GM21515 (cell line): Measurements from ENCODE around the gene OBP2A.
"Not testable (repeated sequence)": the region's sequence is repeated elsewhere in the genome, so short reads cannot be mapped to it uniquely, and the experiment has no call there.

ENCODE experiments used
- ATAC-seq: cut with Tn5 transposase; IDR thresholded peaks from one replicate; pipeline ENCODE4 v1.9.1; 2021; ENCODE audit not compliant: unreplicated experiment

Gene OBP2A

GRCh38 chr9:135526089-135526729, 19.7 kb upstream of the OBP2A start:
- no peak for ATAC-seq

DNA sequence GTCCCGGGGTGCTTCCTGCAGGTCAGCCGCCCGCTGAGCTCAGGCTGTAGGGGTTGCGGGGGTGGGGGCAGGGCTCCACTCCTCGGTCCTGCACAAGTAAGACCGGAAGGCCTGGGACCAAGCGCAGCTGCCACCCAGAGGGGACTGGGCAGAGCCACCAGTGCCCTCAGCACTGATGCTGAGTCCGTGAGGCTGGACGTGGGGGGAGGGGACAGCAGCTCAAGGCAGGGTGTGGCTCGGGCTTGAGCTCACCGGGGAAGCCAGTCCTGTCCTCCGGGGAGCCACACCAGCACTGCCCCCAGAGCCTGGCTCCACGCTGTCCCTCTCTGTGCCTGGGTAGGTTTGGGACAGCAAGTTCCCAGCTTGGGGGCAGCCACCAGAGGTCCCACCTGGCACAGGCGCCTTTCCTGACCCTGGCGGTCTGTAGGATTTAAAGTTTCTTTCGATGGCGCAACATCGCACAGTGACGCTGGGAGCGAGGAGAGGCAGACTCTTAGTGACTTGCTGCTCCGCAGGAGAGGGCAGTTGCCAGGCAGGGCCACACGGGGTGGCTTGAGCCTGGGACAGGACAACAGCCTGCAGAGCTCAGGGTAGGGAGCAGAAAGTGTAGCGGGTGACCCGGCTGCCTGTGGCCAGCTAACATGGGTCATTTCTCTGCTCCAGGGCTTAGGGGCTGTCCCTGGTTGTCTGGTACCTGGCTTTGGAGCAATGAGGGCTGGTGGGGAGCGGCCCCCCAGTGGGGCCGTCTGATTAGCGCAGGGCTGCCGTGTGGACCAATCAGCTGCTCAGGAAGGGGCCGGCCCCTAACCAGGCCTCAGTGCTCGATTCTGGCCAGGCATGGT, 19.0 kb upstream of the OBP2A start:
- ATAC-seq = no peak

- not testable (repeated sequence) for ATAC-seq
Observed at GRCh38 chr9:135528842-135529435, 17.0 kb upstream of the OBP2A start.

DNA sequence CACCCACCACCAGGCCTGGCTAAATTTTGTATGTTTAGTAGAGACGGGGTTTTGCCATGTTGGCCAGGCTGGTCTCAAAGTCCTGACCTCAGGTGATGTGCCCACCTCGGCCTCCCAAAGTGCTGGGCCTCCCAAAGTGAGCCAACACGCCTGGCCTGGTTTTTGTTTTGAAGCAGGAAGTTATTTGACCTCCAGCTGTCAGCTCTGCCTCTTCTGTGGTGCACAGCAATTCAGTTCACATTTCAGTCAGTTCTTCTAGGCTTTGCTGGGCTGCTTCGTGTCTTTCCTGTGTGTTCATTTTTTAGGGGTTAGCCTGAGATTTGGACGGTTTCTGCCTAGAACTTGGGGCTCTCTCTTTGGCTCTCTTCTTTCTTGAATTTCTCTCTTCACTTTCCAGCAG, 15.8 kb upstream of the OBP2A start:
- ATAC-seq = no peak

DNA sequence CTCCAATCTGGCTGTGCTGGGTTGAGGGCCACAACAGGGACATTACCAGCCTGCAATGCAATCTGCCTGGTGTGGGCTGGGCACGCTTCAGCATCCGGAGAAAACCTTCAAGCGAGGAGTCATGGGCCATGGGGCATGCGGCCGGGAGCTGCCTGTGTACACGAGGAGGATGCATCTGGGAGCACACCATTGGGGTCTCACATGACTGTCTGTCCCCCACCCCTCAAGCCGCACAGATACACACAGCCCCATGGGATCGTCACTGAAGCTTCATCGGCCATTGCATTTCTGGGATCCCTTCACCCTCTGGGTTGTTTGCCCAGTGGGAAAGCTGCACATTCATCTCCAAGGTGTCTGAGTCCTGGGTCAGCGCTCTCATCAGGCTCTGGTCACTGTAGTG, 14.8 kb upstream of the OBP2A start:
- no peak for ATAC-seq

DNA sequence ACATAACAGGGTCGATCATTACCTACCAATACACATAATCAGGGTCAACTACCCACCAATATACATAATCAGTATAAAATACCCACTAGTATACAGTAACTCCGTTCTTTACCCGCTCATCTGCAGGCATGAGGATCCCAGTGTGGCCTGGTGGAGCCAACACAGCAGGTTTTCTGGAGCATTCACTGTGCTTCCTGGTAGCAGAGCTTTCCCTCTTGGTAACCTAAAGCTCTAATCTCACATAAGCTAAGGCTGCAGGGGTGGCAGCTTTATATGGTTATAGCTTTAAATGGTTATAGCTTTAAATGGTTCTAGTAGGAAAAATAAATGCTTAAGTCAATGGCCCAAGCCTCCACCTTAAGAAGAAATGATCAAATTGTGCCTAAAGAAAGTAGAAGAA, 12.8 kb upstream of the OBP2A start:
- ATAC-seq = no peak

- no peak for ATAC-seq
Observed at GRCh38 chr9:135533674-135534073, 12.3 kb upstream of the OBP2A start.

DNA sequence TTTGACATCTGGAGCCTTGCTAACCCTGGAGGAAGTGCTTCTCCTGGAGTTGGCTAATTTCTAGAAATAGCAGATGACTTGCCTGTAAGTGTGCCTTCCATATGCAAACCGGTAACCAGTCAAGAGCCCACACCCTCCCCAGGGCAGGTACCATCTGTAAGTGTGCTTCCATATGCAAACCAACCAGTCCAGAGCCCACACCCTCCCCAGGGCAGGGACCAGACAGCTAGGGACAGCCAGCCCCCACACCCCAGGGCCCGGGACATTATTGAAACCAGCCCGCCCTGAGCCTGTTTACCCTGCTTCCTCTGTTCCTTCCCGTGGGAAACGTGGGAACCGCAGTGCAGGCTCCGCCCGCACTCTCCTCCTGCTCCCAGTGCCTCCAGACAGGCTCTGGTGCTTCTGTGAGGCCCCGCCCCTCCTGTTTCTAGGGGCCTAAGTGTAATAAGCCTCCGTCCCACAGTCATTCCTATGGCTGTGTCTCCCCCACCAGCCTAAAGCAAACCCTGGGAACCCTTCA, 11.7 kb upstream of the OBP2A start:
- not testable (repeated sequence) for ATAC-seq

GRCh38 chr9:135534826-135535225, 11.1 kb upstream of the OBP2A start:
- ATAC-seq = not testable (repeated sequence)

GRCh38 chr9:135535631-135536030, 10.3 kb upstream of the OBP2A start:
- ATAC-seq = not testable (repeated sequence)

GRCh38 chr9:135536216-135536615, 9.7 kb upstream of the OBP2A start:
- no peak for ATAC-seq

DNA sequence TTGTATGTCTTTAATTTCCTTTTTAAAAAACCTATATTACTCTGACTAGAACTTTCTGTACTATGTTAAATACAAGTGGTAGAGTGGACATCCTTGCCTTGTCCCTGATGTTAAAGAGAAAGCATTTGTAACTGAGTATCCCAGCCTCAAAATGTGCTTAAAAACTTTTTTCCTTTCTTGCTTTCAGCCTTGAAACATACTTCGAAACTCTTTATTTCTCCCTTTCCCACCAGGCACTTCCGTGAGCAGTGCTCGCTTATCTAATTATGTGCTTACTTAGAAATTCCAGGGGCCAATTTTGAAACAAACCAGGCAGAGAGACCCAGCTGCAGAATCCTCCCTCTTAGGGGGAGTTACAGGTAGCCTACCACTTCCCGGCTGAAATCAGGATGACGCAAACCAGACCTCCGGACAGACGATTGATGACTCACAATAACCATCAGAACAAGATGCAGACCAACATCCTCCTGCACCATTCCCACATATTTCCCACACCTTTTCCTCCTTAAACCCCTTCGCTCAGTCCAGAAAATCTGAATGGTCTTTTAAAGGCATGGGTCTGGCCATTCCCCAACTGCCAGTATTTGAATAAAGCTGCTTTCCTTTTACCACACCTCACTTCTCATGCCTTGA, 2.5 kb upstream of the OBP2A start:
- not testable (repeated sequence) for ATAC-seq

DNA sequence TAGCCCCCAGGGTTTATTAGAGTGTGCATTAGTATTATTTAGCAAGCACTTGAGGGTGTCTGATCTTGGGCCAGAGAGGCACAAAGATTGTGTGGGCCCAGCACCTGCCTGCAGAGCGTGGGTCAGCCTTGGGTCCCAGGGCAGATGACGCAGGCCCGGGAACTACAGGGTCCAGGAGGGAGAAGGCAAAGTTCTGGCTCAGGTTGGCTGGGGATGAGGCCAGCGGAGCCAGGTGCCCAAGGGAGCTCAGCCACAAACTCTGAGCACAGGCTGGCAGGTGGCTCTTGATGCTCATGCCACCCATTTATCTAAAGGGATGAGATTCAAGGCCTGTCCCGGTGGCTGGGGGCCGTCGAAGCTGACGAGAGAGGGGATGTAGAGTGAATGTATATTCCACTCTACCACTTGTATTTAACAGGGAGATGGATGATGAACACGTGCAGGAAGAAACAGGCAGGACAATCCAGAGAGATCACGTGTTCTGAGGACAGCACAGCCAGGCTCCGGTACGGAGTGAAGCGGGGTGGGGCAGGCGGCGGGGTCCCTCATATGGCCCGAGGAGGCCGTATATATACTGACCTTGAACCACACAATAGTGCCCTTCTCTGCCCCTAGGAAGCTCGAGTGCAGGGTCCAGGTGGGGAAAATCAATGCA, 818 bp upstream of the OBP2A start:
- ATAC-seq = no peak

DNA sequence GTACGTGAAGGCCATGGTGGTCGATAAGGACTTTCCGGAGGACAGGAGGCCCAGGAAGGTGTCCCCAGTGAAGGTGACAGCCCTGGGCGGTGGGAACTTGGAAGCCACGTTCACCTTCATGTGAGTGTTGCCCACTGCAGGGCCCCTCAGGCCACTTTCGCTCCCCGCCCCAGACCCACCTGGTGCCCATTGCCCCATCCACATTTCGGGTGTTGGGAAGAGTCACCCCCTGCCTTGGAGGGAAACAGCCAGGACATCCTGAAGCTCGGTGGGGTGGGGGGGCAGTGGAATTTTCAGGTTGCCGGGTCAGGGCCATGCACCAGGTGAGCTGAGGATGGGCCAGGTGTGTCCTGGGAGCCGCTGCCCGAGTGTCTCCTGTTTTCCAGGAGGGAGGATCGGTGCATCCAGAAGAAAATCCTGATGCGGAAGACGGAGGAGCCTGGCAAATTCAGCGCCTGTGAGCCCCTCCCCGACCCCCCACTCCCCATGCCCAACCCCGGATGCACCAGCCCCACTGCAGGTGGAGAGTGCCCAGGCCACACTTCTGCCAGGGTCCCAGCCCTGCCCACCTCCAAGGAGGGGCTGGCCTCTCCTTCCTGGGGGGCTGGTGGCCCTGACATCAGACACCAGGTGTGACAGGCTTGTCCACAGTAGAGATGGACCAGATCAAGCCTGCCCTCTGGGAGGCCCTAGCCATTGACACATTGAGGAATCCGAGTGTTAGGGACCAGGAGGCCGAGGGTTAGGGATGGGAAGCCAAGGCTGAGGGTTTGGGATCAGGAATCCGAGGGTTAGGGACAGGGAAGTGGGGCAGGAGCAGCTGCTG, 1.1 kb downstream of the OBP2A start:
- not testable (repeated sequence) for ATAC-seq

- no peak for ATAC-seq
Observed at GRCh38 chr9:135547756-135548736, 2.1 kb downstream of the OBP2A start.

GRCh38 chr9:135549478-135550343, 3.8 kb downstream of the OBP2A start:
- not testable (repeated sequence) for ATAC-seq

DNA sequence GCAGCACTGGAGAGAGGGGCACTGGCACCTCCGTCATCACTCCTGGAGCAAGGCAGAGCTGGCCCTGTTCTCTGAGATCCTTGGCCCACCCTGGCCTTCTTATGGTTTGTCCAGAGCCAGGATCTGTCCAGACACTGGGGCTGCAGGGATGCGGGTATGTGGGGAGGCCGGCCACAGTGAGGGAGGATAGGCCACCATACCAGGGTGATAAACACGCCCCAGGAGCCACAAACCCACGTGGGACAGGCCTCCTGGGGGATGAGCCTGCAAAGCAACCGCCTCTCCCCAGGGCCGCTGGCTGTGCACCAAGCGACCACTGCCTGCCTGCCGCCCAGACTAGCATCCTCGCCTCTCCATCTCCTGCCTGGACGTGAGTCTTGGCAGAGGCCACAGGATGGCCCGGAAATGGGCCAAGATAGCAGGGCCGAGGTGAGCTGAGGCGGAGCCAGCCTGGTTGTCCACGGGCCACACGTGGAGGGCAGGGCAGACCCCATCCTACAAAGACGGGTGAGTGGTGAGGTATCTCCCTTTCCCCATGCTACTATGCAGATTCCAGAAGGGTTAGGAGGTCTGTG, 4.5 kb downstream of the OBP2A start:
- no peak for ATAC-seq
